Hepatocyte (in vitro differentiated cells): Measurements from ENCODE around the gene YIF1B.

Experiments
- EZH2 ChIP-seq: fragments of 200-600 bp; sonication (generic); IDR thresholded peaks from 2 replicates; pipeline ENCODE4 v1.6.1; 2016; ENCODE audit warnings: antibody characterized with exemption, mild to moderate bottlenecking, borderline replicate concordance
- EZH2phosphoT487 ChIP-seq: fragments of 200-600 bp; sonication (generic); IDR thresholded peaks from one replicate; pipeline ENCODE4 v1.6.1; 2018; ENCODE audit warnings: antibody characterized with exemption, mild to moderate bottlenecking, low read depth, moderate library complexity; ENCODE audit not compliant: unreplicated experiment, severe bottlenecking
- TF ChIP-seq, protein P1 (sequence below): fragments of 200-600 bp; sonication (generic); IDR thresholded peaks from 2 replicates; pipeline ENCODE4 v1.5.1; 2016; ENCODE audit warnings: antibody characterized with exemption, mild to moderate bottlenecking; ENCODE audit not compliant: poor library complexity

DNA sequence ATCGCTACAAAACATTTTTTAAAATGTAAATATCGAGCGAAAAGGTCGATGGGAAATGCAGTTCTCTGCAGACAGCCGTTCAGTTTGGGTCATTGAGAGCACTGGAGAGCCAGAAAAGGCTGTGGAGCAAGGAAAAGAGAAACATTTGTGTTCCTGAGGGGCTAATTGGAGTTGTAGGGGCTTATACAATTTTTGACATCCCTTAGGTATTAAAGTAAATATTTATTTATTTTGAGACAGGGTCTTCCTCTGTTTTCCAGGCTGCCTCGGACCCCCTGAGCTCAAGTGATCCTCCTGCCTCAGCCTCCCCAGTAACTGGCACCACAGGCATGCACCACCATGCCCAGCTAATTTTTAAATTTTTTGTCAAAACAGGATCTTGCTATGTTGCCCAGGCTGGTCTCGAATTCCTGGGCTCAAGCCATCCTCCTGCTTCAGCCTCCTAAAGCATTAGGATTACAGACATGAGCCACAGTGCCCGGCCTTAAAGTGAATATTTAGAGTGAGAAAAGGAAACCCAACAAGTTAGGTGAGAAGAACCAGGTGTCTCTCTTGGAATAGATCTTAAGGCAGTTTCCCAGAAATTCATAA, 825 bp upstream of the YIF1B start:
- TF ChIP-seq, protein P1, sequence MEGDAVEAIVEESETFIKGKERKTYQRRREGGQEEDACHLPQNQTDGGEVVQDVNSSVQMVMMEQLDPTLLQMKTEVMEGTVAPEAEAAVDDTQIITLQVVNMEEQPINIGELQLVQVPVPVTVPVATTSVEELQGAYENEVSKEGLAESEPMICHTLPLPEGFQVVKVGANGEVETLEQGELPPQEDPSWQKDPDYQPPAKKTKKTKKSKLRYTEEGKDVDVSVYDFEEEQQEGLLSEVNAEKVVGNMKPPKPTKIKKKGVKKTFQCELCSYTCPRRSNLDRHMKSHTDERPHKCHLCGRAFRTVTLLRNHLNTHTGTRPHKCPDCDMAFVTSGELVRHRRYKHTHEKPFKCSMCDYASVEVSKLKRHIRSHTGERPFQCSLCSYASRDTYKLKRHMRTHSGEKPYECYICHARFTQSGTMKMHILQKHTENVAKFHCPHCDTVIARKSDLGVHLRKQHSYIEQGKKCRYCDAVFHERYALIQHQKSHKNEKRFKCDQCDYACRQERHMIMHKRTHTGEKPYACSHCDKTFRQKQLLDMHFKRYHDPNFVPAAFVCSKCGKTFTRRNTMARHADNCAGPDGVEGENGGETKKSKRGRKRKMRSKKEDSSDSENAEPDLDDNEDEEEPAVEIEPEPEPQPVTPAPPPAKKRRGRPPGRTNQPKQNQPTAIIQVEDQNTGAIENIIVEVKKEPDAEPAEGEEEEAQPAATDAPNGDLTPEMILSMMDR: no peak
- TF ChIP-seq EZH2: no peak
- no peak for TF ChIP-seq EZH2phosphoT487
